ENCODE measurements around the gene TMEM39B.
"Not testable (repeated sequence)": the region's sequence is repeated elsewhere in the genome, so short reads cannot be mapped to it uniquely, and the experiment has no call there.

TMEM39B gene

GRCh38 chr1:32113436-32113835, 40.7 kb downstream of the TMEM39B start:
- not testable (repeated sequence) for DNase-seq

GRCh38 chr1:32114420-32114819, 41.7 kb downstream of the TMEM39B start:
- DNase-seq = no peak

DNA sequence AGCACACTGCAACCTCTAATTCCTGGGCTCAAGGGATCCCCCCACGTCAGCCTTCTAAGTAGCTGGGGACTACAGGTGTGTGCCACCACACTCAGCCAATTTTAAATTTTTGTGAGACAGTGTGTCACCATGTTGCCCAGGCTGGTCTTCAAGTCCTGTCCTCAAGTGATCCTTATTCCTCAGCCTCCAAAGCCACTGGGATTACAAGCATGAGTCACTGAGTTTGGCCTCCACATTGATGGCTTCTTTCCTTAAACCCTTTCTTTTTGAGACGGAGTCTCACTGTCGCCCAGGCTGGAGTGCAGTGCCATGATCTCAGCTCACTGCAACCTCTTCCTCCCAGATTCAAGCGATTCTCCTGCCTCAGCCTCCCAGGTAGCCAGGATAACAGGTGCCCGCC, 42.8 kb downstream of the TMEM39B start:
- DNase-seq = no peak

GRCh38 chr1:32116531-32116930, 43.8 kb downstream of the TMEM39B start:
- no peak for DNase-seq

DNA sequence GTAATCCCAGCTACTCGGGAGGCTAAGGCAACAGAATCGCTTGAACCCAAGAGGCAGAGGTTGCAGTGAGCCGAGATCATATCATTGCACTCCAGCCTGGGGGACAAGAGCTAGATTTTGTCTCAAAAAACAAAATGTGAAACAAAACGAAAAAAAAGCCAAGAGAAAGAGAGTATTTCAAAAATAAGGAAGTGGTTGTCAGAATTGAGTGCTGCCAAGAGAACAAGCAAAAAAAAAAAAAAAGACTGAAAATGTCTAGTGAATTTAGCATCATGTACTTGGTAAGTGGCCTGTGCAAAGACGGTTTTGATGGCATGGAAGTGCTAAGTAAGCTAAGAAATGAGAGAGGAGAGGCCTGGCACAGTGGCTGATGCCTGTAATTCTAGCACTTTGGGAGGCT, 49.4 kb downstream of the TMEM39B start:
- no peak for DNase-seq

GRCh38 chr1:32123361-32123760, 50.6 kb downstream of the TMEM39B start:
- not testable (repeated sequence) for DNase-seq

GRCh38 chr1:32125313-32125712, 52.6 kb downstream of the TMEM39B start:
- no peak for DNase-seq

- no peak for DNase-seq
These were observed 54.0 kb downstream of the TMEM39B start for GRCh38 chr1:32126770-32127169.

DNA sequence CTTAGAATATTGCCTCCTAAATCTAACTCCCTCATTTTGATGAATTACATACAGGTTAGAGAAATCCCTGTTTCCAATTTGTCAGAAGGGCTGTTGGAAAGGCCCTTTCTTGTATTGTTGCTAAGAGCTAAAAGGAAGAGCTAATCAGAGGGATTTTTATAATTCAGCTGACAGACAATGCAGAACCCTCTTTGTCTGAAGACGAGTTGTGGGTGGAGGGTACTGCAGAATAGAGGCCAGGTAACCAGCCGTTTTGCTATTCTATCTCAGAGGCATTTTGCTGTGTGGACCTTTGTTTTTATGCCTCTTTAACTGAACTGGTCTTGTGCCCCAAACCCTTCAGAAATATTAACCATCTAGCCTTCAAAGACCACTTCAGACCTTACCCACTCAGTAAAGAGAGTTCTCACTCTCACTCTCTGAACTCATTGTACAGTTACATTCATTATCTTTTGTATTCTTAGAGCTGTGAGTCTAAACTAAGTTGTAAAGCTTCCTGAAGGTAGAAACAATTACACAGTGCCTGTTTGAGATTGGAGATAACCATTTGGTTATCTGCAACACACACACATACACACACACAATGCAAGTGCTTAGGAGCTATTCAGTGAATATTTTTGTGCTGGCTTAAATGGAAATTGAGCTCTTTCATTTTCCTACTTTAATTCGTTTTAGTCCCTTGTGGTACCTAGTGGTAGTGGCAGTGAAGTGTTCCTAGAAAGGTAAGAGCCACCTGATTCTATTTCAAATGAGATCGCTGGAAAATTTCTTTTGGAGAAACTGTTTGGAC, 54.9 kb downstream of the TMEM39B start:
- DNase-seq = no peak

GRCh38 chr1:32128479-32128878, 55.7 kb downstream of the TMEM39B start:
- DNase-seq = no peak

GRCh38 chr1:32128964-32129363, 56.2 kb downstream of the TMEM39B start:
- DNase-seq = no peak

GRCh38 chr1:32133950-32134280, 61.2 kb downstream of the TMEM39B start:
- not testable (repeated sequence) for DNase-seq

DNA sequence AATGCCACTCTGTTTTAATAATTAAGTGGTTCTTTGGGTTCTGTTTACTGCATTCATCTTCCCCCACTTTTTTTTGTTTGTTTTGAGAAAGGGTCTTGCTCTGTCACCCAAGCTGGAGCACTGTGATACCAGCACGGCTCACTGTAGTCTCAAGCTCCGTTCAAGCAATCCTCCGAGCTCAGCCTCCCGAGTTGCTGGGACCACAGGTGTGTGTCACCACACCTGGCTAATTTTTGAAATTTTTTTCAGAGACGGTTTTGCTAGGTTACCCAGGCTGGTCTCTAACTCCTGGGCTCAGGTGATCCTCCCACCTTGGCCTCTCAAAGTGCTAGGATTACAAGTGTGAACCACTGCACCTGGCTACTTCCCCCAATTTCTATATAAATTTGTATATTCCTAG, 64.4 kb downstream of the TMEM39B start:
- no peak for DNase-seq

DNA sequence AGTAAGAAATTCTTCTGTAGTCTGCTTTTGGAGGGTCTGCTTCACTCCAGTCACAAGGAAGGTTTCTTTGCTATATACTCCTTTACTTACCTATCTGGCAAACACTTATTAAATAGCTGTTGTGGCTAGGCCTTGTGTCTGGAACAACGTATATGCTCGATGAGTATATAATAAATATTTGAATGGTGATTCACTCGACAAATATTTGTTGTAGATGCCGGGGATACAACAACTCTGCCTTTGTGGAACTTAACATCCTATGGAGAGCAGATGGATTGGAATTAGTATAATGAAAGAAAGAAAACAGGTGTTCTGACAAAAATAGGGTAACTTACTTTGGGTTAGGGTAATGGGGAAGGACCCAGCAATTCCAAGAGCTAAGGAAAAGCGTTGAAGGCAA, 66.2 kb downstream of the TMEM39B start:
- no peak for DNase-seq

DNA sequence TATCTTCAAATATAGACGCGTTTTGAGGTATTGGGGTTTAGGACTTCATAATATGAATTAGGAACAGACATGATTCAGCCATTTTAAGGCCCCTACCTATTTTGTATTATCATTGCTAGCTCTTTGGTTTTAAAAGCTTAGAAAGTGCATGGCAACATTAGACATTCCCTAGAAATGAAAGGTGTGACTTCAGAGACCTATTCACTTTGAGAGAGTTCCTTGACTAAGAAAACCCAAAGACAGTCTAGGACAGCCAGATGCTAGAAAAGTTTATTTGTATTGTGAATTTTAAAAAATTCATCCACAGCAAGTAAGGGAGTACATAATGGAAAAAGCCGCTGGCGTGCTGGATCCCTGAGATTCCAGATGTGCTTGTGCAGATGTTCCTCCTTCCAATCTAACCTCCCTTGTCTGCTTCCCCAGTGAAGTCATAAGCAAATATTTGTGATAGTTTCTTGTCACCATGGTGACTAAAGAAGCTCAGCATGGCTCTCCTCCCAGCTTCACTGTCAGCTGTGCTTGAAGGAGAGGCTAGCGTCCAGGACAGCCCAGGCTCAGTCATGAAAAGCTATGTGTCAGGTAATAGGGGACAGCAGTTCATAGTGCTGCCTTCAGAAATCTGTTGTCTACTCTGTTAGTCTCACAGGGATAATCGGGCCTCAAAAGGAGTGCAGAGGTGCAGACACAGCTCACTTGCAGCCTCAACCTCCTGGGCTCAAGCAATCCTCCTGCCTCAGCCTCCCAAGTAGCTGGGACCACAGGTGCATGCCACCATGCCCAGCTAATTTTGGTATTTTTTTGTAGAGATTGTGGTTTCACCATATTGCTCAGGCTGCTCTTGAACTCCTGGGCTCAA, 69.9 kb downstream of the TMEM39B start:
- no peak for DNase-seq

DNA sequence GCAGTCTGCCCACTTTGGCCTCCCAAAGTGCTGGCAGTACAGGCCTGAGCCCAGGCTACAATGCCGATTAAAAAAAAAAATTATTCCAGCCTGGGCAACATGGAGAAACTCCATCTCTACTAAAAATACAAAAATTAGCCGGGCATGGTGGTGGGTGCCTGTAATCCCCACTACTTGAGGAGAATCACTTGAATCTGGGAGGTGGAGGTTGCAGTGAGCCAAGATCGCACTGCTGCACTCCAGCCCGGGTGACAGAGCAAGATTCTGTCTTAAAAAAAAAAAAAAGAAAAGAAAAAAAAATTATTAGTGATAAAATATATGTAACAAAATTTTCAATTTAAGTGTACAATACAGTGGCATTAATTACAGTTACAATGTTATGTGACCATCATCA, 70.6 kb downstream of the TMEM39B start:
- not testable (repeated sequence) for DNase-seq

- DNase-seq = no peak
These were observed 71.3 kb downstream of the TMEM39B start for GRCh38 chr1:32144033-32144432.

- DNase-seq = not testable (repeated sequence)
These were observed 75.1 kb downstream of the TMEM39B start for GRCh38 chr1:32147799-32148198.

GRCh38 chr1:32150847-32151246, 78.1 kb downstream of the TMEM39B start:
- no peak for DNase-seq

GRCh38 chr1:32151319-32151787, 78.6 kb downstream of the TMEM39B start:
- no peak for DNase-seq

Data from cerebellar nuclear complex (tissue), 1 donor.